NCI-H446 treated with DMSO at 0.1 percent for 48 hours (cell line): ENCODE data around the gene ZBTB8OS.

ENCODE experiments used
- DNase-seq: peaks from one replicate; lab custom pipeline; 2025; lab: John Stamatoyannopoulos, UW

The ZBTB8OS gene

GRCh38 chr1:32611859-32612188, 38.5 kb downstream of the ZBTB8OS start:
- DNase-seq, result no peak

- no peak for DNase-seq
Observed at GRCh38 chr1:32609180-32609579, 41.2 kb downstream of the ZBTB8OS start.

GRCh38 chr1:32606565-32607371, 43.6 kb downstream of the ZBTB8OS start:
- no peak for DNase-seq

GRCh38 chr1:32605711-32606424, 44.5 kb downstream of the ZBTB8OS start:
- no peak for DNase-seq

GRCh38 chr1:32600034-32600433, 50.3 kb downstream of the ZBTB8OS start:
- no peak for DNase-seq

- no peak for DNase-seq
Observed at GRCh38 chr1:32592943-32593342, 57.4 kb downstream of the ZBTB8OS start.

- no peak for DNase-seq
Observed at GRCh38 chr1:32580348-32581017, 69.9 kb downstream of the ZBTB8OS start.
